PC-9 (cell line): ENCODE measurements around the gene PRRC1.

ENCODE experiments used
- EZH2 ChIP-seq: fragments of 200-600 bp; sonication (generic); IDR thresholded peaks from 2 replicates; pipeline ENCODE4 v1.8.0; 2017; ENCODE audit warnings: antibody characterized with exemption, low read depth
- TF ChIP-seq, protein P1 (sequence below): fragments of 200-600 bp; sonication (generic); conservative IDR thresholded peaks from 2 replicates; pipeline ENCODE4 v1.6.1; 2017; ENCODE audit warnings: mixed run types, antibody characterized with exemption, mild to moderate bottlenecking, moderate library complexity

GRCh38 chr5:127595484-127596368, 78.3 kb downstream of the PRRC1 start:
- TF ChIP-seq, protein P1, sequence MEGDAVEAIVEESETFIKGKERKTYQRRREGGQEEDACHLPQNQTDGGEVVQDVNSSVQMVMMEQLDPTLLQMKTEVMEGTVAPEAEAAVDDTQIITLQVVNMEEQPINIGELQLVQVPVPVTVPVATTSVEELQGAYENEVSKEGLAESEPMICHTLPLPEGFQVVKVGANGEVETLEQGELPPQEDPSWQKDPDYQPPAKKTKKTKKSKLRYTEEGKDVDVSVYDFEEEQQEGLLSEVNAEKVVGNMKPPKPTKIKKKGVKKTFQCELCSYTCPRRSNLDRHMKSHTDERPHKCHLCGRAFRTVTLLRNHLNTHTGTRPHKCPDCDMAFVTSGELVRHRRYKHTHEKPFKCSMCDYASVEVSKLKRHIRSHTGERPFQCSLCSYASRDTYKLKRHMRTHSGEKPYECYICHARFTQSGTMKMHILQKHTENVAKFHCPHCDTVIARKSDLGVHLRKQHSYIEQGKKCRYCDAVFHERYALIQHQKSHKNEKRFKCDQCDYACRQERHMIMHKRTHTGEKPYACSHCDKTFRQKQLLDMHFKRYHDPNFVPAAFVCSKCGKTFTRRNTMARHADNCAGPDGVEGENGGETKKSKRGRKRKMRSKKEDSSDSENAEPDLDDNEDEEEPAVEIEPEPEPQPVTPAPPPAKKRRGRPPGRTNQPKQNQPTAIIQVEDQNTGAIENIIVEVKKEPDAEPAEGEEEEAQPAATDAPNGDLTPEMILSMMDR = no peak
- no peak for TF ChIP-seq EZH2
